Measurements from ENCODE around the gene KRTAP12-2.
"Not testable (repeated sequence)": the region's sequence is repeated elsewhere in the genome, so short reads cannot be mapped to it uniquely, and the experiment has no call there.

Gene KRTAP12-2

GRCh38 chr21:44702111-44702972, 35.6 kb upstream of the KRTAP12-2 start:
- DNase-seq (ENCODE audit: low spot score), result no peak

- DNase-seq (ENCODE audit: low spot score), result no peak
Observed at GRCh38 chr21:44701541-44701940, 34.8 kb upstream of the KRTAP12-2 start.

GRCh38 chr21:44701023-44701400, 34.3 kb upstream of the KRTAP12-2 start:
- DNase-seq (ENCODE audit: low spot score), result no peak

- no peak for DNase-seq (ENCODE audit: low spot score)
Observed at GRCh38 chr21:44700101-44701022, 33.6 kb upstream of the KRTAP12-2 start.

- no peak for DNase-seq (ENCODE audit: low spot score)
Observed at GRCh38 chr21:44699502-44700001, 32.8 kb upstream of the KRTAP12-2 start.

- DNase-seq (ENCODE audit: low spot score), result no peak
Observed at GRCh38 chr21:44697811-44698734, 31.3 kb upstream of the KRTAP12-2 start.

GRCh38 chr21:44697172-44697810, 30.6 kb upstream of the KRTAP12-2 start, which contains the start of gene KRTAP10-12:
Gene KRTAP10-12, plus strand, starts transcription at chr21:44697172. Its CDS starts 30 bp downstream, at chr21:44697202.
- not testable (repeated sequence) for DNase-seq (ENCODE audit: low spot score)

GRCh38 chr21:44696572-44696971, 29.8 kb upstream of the KRTAP12-2 start:
- DNase-seq (ENCODE audit: low spot score), result no peak

- no peak for DNase-seq (ENCODE audit: low spot score)
Observed at GRCh38 chr21:44695641-44696040, 28.9 kb upstream of the KRTAP12-2 start.

GRCh38 chr21:44695184-44695583, 28.5 kb upstream of the KRTAP12-2 start:
- DNase-seq (ENCODE audit: low spot score), result no peak

- no peak for DNase-seq (ENCODE audit: low spot score)
Observed at GRCh38 chr21:44694776-44695175, 28.0 kb upstream of the KRTAP12-2 start.

GRCh38 chr21:44692798-44693512, 26.2 kb upstream of the KRTAP12-2 start:
- DNase-seq (ENCODE audit: low spot score), result no peak

- DNase-seq (ENCODE audit: low spot score), result no peak
Observed at GRCh38 chr21:44691686-44692085, 25.0 kb upstream of the KRTAP12-2 start.

- DNase-seq (ENCODE audit: low spot score), result not testable (repeated sequence)
Observed at GRCh38 chr21:44689740-44690139, 23.0 kb upstream of the KRTAP12-2 start.

GRCh38 chr21:44687671-44688070, 20.9 kb upstream of the KRTAP12-2 start:
- no peak for DNase-seq (ENCODE audit: low spot score)

GRCh38 chr21:44686843-44687561, 20.3 kb upstream of the KRTAP12-2 start:
- no peak for DNase-seq (ENCODE audit: low spot score)

- DNase-seq (ENCODE audit: low spot score), result no peak
Observed at GRCh38 chr21:44686000-44686781, 19.5 kb upstream of the KRTAP12-2 start.

GRCh38 chr21:44685050-44685449, 18.3 kb upstream of the KRTAP12-2 start:
- DNase-seq (ENCODE audit: low spot score), result not testable (repeated sequence)

GRCh38 chr21:44684483-44684882, 17.8 kb upstream of the KRTAP12-2 start:
- DNase-seq (ENCODE audit: low spot score), result no peak

Data from GM03348 (cell line).